GM19468 (cell line): Measurements from ENCODE around the gene SLC25A36.
A peak's percentile ranks its signal among the peaks of the same experiment; 100 is the strongest.

ENCODE experiments used
- ATAC-seq: cut with Tn5 transposase; IDR thresholded peaks from one replicate; pipeline ENCODE4 v1.9.1; 2021; ENCODE audit warnings: mild to moderate bottlenecking, moderate library complexity, moderate number of reproducible peaks; ENCODE audit not compliant: unreplicated experiment; ENCODE audit errors: extremely low read depth

Gene SLC25A36, protein sequence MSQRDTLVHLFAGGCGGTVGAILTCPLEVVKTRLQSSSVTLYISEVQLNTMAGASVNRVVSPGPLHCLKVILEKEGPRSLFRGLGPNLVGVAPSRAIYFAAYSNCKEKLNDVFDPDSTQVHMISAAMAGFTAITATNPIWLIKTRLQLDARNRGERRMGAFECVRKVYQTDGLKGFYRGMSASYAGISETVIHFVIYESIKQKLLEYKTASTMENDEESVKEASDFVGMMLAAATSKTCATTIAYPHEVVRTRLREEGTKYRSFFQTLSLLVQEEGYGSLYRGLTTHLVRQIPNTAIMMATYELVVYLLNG

DNA sequence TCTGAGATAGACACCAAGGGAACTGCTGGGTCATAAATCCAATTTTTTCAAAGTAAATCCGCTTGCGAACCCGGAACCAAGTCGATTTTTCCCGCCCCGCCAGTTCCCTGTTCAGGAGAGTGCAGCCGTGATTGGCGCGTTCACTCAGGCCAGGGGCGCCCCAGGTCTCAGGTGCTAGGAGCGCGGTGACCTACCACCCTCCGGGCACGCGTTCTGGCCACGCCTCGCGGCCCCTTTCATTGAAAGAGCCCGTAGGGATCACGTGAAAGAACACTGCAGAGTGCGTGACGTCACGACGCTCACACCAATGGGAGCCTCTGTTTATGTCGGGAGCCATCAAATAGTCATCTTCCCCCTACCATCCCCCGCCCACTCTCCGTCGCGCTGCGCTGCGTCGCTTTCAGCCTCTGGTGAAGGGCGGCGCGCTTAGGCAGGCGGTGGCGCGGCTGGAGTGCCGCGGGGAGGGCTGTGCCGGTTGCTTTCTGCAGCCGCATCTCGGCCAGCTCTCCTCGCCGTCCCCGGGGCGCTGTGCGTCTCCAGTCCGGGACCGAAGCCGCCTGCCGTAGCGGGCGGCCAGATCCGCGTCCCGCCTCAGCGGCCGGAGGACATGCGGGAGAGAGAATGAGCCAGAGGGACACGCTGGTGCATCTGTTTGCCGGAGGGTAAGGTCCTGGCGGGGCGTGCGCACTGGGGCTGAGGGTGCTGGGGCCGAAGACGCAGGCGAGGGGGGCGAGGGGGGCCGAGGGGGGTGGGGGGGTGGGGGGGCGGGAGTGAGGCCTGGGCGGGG is at the start of gene SLC25A36:
TSS of gene SLC25A36 (plus strand) at position 403 of the 787 bp plus-strand sequence. CDS start at position 622, 219 bp downstream.
- peak; percentile 97 for ATAC-seq

DNA sequence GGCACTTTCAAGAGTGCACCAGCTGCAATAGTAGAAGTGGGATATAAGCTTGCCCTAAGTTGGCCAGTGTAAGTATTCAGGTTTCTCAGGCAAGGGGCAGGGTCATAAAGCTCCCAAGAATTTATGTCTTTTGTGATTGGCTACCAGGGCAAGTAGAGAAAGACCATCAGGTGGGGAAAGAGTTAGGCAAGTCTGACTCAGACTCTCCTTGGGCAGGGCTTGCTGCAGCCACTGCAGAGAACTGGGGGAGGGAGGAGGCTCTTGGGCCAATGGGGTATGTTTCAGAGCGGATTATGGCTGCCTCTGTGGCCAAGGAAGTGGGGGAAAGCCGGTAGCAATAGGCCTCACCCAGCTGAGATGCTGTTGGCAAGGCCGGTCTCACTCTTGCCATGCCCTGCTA is 44.6 kb upstream of the SLC25A36 start:
- no peak for ATAC-seq

DNA sequence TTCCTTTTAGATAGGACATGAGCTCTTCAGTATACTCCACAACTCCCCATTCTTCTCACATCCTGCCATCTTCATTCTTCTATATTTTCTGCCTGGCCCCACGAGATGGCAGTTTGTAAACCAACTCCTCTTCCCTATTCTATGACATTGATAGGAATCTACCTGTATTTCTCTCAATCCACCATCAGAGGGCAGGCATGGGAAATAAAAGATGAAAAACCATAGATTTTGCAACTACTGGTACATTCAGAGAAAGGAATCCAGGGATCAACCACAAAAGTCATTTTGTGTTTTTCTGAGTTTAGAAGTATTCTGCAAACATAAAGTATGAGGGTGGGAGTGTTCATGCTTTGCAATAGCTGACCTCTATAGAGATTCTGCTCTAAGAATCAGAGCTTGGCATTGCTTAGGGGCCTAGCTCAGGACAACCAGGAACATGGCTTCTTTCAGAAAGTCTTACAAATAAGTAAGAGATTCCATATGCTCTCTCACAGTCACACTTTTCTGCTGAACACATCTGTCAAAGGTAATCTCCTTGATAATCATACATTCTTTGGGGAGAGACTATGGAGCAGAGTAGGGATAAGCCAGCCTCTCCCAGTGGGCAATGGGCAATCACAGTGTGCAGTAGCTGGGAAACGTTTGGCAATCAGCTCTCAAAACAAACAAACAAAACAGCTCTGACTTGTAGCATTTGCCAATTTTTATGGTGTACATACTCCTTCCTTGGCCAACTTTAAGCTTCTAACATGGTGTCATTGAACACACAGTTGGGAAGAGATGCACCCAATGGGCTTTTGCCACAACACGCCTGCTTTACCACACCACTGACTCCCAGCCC is 43.1 kb upstream of the SLC25A36 start:
- no peak for ATAC-seq

DNA sequence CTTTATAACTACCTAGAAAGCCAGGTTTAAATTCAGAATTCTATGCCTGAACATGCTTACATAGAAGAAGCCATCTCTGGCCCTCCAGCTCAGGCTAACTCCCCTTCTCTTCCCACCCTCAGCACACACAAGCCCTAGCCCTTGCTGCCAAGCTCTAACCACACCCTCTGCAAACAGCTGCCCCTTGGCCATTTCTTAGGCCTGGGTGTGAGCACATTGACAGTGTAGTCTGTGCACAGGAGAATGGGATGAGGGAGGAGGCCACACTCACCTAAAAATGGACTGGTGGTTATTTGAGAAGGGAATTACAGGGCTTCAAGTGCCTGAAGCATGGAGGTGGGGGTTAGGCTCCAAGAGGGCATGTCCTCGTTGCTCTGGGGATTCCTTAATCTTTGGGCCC is 42.3 kb upstream of the SLC25A36 start:
- no peak for ATAC-seq

DNA sequence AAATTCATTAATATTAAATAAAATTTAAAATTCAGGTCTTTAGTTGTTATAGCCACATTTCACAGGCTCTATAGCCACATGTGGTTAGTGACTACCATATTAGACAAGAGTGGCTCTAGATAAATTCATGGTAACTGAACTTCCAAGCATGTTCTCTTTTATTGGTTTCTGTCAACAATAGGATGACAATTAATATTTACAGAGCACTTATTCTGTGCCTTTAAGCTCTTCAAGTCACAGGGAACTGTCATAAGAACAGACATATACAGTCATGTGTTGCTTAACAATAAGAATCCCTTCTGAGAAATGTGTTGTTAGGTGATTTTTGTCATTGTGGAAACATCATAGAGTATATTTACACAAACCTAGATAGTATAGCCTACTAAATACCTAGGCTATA is 38.8 kb upstream of the SLC25A36 start:
- ATAC-seq: no peak

DNA sequence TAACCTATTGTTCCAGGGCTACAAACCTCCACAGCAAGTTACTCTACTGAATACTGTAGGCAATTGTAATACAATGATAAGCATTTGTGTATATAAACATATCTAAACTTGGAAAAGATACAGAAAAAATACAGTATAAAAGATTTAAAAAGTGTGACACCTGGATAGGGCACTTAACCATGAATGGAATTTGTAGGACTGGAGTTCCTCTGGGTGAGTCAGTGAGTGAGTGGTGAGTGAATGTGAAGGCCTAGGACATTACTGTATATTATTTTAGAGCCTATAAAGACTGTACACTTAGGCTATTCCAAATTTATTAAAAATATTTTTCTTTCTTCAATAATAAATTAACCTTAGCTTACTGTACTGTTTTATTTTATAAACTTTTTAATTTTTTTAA is 38.4 kb upstream of the SLC25A36 start:
- no peak for ATAC-seq

DNA sequence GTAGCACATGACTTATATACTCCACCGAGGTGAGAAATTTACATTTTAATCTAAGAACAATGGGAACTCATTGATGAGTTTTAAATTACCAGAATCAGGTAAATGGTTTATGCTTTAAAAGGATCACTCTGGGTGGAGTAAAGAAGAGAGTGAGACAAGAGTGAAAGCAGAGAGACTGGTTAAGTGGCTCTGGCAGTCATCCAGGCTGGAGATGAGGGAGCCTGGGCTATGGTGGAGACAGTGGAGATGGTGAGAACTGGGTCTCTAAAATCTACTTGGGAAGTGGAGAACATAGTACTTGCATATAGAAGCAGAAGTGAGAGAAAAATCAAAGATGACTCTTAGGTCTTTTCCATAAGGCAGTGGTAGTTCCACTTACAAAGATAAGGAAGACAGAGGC is 37.1 kb upstream of the SLC25A36 start:
- no peak for ATAC-seq

DNA sequence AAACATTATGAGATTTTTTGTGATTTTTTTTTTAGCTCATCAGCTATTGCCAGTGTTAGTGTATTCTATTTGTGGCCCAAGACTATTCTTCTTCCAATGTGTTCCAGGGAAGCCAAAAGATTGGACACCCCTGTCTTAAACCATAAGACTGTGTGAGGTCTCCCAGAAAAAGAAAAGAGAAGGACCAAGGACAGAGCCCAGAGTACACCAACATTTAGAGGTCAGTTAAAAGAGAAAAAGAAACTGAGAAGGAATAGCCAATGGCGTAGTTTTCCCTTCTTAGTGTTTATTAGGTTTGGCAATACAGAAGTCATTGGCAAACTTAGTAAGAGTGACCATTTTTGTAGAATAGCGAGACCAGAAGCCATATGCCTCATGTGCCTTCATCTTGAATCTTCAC is 36.1 kb upstream of the SLC25A36 start:
- no peak for ATAC-seq

DNA sequence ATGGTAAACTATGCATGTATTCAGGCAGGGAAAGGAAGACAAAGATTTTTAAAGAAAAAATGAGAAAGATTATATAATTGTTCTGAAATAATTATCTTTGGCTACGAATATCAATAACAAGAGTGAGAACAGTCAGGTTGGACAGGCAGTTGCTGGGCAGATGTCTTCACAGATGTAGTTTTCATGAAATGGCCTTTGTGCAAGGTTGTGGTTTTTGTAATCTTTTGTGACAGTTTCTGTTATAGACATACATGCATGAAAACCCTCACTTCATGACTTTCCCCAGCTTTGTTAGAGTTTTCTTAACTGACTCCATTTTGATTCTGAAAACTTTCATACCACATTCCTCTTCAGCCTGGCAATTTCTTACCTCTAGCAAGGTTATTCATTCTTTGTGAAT is 34.9 kb upstream of the SLC25A36 start:
- no peak for ATAC-seq

DNA sequence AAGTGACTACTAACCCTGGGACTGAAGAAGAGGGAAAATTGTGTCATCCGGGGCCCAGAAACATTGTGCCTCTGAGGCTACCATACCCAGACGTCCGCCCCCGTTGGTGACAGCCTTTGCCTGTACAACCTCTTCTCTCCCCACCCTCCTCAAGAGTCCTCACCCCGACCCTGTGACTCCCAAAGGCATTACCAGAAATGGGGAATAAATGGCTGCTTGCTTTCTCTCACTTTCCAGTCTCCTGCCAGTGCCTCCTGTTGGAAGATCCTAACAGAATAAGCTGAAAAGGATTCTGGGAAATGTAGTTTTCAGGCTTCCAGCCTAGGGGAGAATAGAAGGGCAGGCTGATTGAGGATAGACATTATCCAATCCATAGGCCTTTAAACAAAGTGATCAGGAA is 30.8 kb upstream of the SLC25A36 start:
- no peak for ATAC-seq

DNA sequence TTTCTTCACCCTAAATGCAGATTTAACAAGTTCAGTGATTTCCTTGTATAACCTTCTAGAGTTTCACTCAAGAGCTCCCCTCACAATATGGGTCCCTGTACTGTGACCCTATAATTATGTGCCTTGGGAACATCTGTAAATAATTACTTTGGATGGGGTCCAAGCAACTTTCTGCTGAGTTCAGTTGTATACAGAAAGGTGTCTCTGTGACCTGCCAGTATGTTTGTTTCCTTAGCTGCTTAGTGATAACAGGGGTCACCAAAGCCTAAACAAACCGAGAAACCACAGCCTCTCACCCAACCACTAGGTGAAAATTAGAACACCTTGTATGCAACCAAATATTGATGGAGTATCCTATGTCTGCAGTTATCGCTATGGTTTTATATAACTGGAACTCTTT is 29.8 kb upstream of the SLC25A36 start:
- no peak for ATAC-seq

DNA sequence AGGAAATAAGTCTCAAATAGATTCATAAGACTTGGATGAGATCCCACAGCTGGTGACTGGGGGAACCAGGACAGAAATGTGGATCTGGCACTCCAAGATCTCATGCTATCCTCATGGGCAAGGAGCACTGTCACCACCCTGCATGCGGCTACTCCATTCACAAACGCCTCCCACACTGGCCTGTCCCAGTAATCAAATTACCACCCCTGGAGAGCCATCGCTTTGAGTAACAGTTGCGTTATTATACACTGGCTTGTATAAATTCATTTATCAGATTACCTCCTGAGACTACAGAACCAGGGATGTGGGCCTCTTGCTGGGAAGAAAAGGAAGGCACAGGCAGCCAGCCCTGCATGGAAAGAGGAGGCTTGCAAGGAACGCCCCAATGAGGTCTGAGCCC is 27.9 kb upstream of the SLC25A36 start:
- no peak for ATAC-seq

DNA sequence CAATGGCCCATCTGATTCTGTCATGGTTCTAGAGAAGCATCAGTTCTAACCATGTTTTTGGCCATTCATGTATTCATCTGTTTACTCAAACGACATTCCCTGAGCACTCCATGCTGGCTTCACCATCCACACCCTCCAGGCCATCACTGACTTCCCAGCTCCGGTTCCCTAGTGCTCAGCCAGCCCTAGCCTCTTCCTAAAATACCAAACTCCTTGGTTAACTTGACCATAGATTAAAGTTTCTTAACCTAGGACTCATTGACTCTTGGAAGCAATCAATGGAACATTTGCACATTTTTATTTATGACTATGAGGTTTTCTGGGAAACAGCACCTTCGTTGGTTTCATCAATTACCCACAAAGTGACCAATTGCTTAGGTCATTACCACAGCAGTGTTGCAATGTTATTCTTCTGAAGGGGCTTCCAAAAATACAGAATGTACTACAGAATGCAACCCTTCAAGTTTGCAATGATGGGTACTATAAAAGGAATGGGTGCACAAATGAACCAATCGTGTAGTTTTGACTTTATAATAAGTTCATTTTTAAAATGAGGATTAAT is 27.2 kb upstream of the SLC25A36 start:
- ATAC-seq: no peak

DNA sequence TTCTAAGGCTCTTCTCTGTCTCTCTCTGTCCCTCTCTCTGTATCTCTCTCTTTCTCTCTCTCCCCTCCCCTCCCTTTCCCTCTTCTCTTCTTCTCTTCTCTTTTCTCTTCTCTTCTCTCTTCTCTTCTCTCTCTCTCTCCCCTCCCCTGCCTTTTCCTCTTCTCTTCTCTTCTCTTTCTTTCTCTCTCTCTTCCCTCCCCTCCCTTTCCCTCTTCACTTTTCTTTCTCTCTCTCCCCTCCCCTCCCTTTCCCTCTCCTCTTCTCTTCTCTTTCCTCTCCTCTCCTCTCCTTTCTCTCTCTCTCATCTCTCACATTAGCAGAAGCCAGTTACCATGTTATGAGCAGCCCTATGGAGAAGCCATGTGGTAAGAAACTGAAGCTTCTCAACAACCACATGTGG is 25.0 kb upstream of the SLC25A36 start:
- ATAC-seq: no peak

DNA sequence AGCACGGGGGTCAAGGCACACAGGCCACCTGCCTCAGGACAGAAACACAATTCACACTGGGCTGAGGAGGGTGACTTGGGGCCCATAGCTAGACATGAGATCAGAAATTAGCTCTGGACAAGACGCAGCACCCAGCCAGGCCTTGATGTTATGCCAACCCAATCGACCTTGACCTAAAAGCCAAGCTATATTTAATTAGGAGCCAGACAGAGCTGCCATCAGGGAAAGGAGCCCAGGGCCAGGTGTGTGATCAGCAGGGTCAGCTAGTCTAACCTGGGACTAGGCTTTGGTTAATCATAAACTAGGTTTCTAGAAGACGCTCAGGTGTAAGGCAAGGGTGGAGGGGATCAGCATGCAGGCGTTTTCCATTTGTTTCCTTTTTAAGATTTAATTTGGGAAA is 23.9 kb upstream of the SLC25A36 start:
- no peak for ATAC-seq

DNA sequence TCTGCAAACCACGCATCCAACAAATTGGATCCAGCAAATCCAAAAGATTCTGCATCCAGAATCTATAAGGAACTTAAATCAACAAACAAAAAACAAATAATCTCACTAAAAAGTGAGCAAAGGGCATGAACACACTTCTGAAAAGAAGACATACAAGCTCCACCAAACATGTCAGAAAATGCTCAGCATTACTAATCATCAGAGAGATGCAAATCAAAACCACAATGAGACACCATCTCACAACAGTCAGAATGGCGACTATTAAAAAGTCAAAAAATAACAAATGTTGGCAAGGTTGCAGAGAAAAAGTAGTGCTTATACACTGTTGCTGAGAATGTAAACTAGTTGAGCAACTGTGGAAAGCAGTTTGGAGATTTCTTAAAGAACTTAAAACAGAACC is 21.6 kb upstream of the SLC25A36 start:
- no peak for ATAC-seq

DNA sequence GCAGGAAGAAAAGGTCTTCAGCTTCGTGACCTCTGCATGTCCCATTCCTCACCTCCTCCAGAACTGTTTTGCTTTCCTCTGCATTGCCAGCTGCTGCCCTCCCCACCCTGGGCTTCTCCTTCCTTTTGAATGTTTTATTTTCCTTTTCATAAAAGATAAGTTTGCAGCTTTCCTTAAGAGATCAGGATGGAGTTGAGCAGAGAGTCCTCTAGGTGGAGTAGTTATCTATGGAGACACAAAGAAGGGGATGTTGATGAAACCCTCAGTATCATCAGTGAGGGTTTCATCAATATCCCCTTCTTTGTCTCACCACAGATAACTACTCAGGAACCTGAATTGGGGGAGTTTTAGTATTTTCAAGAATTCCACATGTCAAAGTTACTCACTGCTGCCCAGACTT is 19.0 kb upstream of the SLC25A36 start:
- ATAC-seq: no peak

DNA sequence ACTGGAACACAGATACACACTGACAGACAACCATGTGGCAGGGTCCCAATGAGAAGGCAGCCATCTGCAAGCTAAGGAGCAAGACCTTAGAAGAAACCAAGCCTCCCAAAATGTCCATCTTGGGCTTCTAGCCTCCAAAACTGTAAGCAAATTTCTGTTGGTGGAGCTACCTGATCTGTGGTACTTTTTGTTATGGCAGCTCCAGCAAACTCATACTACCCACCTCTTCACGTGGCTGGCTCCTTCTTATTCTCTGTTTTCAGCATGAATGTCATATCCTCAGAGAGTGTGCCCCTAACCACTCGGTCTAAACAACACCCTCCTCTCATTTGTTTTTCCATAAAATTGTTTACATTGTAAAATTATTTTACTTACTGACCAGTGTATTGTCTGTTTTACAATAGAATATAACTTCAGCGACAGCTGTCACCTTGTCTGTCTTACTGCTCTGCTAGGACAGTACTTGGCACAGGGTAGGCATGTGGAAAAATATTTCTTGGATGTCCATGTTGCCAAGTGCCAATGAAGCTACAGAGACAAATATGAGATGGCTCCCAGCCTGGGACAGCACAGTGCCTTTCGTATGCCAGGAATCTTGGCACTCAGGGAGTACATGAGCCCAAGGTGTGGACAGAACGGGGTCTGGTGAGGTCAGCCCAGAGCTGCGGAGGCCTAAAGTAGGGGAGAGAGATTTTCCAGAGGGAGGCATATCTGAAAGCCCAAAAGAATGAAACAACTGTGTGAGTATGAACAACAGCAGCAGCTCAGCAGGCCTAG is 17.4 kb upstream of the SLC25A36 start:
- no peak for ATAC-seq

DNA sequence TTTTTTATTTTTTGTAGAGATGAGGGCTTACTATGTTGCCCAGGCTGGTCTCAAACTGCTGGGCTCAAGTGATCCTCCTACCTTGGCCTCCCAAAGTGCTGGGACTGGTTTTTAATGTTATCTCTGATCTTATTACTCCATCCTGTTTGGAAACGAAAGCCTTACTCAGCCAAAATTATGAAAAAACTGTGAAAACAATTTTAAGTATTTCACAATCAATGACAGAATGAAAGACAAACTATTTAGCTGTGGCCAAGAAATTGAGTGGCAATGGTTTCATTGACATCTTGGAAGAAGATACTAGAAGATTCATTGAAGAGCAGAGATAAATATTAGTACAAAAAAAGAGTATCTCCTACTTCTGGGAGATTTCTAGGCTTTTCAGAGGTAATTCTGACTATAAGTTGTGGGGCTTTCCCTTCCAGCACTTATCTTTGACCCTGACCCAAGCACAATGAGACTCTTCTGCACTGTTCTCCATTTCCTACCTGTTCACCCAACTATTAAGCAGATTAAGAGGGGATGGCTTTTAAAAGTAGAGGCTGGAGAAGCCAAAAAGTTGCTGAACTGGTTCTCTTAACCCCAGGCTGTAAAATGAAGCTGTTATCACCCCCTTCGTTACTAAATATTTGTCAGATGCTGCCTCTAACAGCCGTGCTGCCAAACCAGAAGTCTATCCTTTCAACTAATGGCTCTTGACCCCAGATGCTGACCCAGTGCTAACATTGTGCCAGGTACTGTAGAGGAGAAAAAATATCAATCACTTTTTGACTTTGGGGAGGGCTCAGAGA is 14.2 kb upstream of the SLC25A36 start:
- ATAC-seq: no peak
